GM10266 (cell line): ENCODE results near the gene MESD.
"Not testable (repeated sequence)": the region's sequence is repeated elsewhere in the genome, so short reads cannot be mapped to it uniquely, and the experiment has no call there.

Source experiments
- DNase-seq: peaks from one replicate; pipeline ENCODE4 v3.0.0; 2012; ENCODE audit errors: extremely low spot score
- CTCF ChIP-seq: IDR thresholded peaks from 2 replicates; pipeline ENCODE4 v1.5.1; 2012; ENCODE audit warnings: mild to moderate bottlenecking, low read depth; ENCODE audit not compliant: control insufficient read depth, insufficient read depth; ENCODE audit errors: missing control alignments

The MESD gene

GRCh38 chr15:80971143-80971542 is 18.5 kb downstream of the MESD start:
- TF ChIP-seq CTCF: no peak
- no peak for DNase-seq

- DNase-seq: no peak
- TF ChIP-seq CTCF: no peak
Measured at GRCh38 chr15:80970658-80971057, 19.0 kb downstream of the MESD start.

- peak; percentile 47 for DNase-seq
- peak; percentile 68 for TF ChIP-seq CTCF
Measured at GRCh38 chr15:80970018-80970657, 19.5 kb downstream of the MESD start.

- no peak for DNase-seq
- TF ChIP-seq CTCF: no peak
Measured at GRCh38 chr15:80969316-80969715, 20.3 kb downstream of the MESD start.

GRCh38 chr15:80967991-80968510 is 21.6 kb downstream of the MESD start:
- TF ChIP-seq CTCF: no peak
- DNase-seq: no peak

- DNase-seq: no peak
- no peak for TF ChIP-seq CTCF
Measured at GRCh38 chr15:80967451-80967850, 22.2 kb downstream of the MESD start.

- DNase-seq: no peak
- TF ChIP-seq CTCF: no peak
Measured at GRCh38 chr15:80966431-80967197, 23.0 kb downstream of the MESD start.

- DNase-seq: not testable (repeated sequence)
Measured at GRCh38 chr15:80965454-80965853, 24.2 kb downstream of the MESD start.
